WTC11 (cell line): ENCODE results near the gene MSANTD1. TPM values are rescaled to one million over a fixed set of nuclear protein-coding genes. Genes with fewer than 3 reads are reported as not detected.

ENCODE experiments used
- ATAC-seq: fragments of 200-7000 bp; cut with Tn5 transposase; 2 replicates; pipeline ENCODE4 v1.10.0; 2021; ENCODE audit warnings: mild to moderate bottlenecking, moderate library complexity
- CTCF ChIA-PET: fragments of 300-600 bp; sonication (Branson Sonifier 250); formaldehyde crosslinking; loops from one replicate; lab custom pipeline; 2021; ENCODE audit warnings: antibody characterized with exemption; lab: Charles Lee
- POLR2A ChIA-PET: fragments of 350-600 bp; sonication (Branson Sonifier 250); formaldehyde crosslinking; loops from one replicate; lab custom pipeline; 2021; ENCODE audit warnings: antibody characterized with exemption; lab: Charles Lee
- DNase-seq: peaks from one replicate; pipeline ENCODE4 v3.0.0; 2021; ENCODE audit warnings: low spot score
- H3K27ac Mint-ChIP-seq: 2 replicates; pipeline ENCODE4 v1.8.0; 2021; ENCODE audit warnings: mixed read lengths
- H3K27me3 Mint-ChIP-seq: 2 replicates; pipeline ENCODE4 v1.8.0; 2021; ENCODE audit warnings: low read depth, mild to moderate bottlenecking, moderate library complexity, mixed read lengths
- H3K36me3 Mint-ChIP-seq: 2 replicates; pipeline ENCODE4 v1.8.0; 2021; ENCODE audit warnings: mixed read lengths
- H3K4me1 Mint-ChIP-seq: 2 replicates; pipeline ENCODE4 v1.8.0; 2022; ENCODE audit warnings: mixed read lengths
- H3K4me3 Mint-ChIP-seq: 2 replicates; pipeline ENCODE4 v1.8.0; 2021; ENCODE audit warnings: mild to moderate bottlenecking, moderate library complexity, mixed read lengths
- H3K9me3 Mint-ChIP-seq: 2 replicates; pipeline ENCODE4 v1.8.0; 2021; ENCODE audit warnings: mixed read lengths
- AFF4 ChIP-seq: sonication (generic); formaldehyde crosslinking; IDR thresholded peaks from 2 replicates; pipeline ENCODE4 v1.8.1; 2023; ENCODE audit warnings: mild to moderate bottlenecking, missing genetic modification reagents, borderline replicate concordance
- AR ChIP-seq: fragments of 250-450 bp; sonication (Bioruptor Pico); IDR thresholded peaks from 2 replicates; pipeline ENCODE4 v1.9.0; 2021; ENCODE audit warnings: mild to moderate bottlenecking
- CBFB ChIP-seq: sonication (generic); formaldehyde crosslinking; IDR thresholded peaks from 2 replicates; pipeline ENCODE4 v1.8.1; 2022; ENCODE audit warnings: mild to moderate bottlenecking, low read depth, missing genetic modification reagents
- CDX4 ChIP-seq: fragments of 250-450 bp; sonication (Bioruptor Pico); IDR thresholded peaks from 2 replicates; pipeline ENCODE4 v1.9.0; 2021; ENCODE audit warnings: moderate library complexity, mild to moderate bottlenecking, inconsistent platforms, borderline replicate concordance
- ETV6 ChIP-seq: sonication (generic); formaldehyde crosslinking; IDR thresholded peaks from 2 replicates; pipeline ENCODE4 v1.8.1; 2022; ENCODE audit warnings: mild to moderate bottlenecking, missing genetic modification reagents
- GABPB1 ChIP-seq: sonication (generic); formaldehyde crosslinking; IDR thresholded peaks from 2 replicates; pipeline ENCODE4 v1.8.1; 2023; ENCODE audit warnings: mild to moderate bottlenecking, missing genetic modification reagents
- HMGA2 ChIP-seq: fragments of 250-450 bp; sonication (Bioruptor Pico); IDR thresholded peaks from 2 replicates; pipeline ENCODE4 v1.4.0; 2021; ENCODE audit warnings: mild to moderate bottlenecking, moderate library complexity
- IRF2 ChIP-seq: sonication (generic); formaldehyde crosslinking; IDR thresholded peaks from 2 replicates; pipeline ENCODE4 v1.8.0; 2022; ENCODE audit warnings: low read depth, missing genetic modification reagents, borderline replicate concordance
- JAZF1 ChIP-seq: fragments of 250-450 bp; sonication (Bioruptor Pico); IDR thresholded peaks from 2 replicates; pipeline ENCODE4 v1.9.0; 2021; ENCODE audit warnings: moderate library complexity, mild to moderate bottlenecking, inconsistent platforms
- MLX ChIP-seq: sonication (generic); formaldehyde crosslinking; IDR thresholded peaks from 2 replicates; pipeline ENCODE4 v1.8.1; 2023; ENCODE audit warnings: mild to moderate bottlenecking, missing genetic modification reagents, moderate library complexity
- NFE2L1 ChIP-seq: sonication (generic); formaldehyde crosslinking; IDR thresholded peaks from 2 replicates; pipeline ENCODE4 v1.8.1; 2023; ENCODE audit warnings: missing genetic modification reagents
- NR1H2 ChIP-seq: sonication (generic); formaldehyde crosslinking; IDR thresholded peaks from 2 replicates; pipeline ENCODE4 v1.9.0; 2021; ENCODE audit warnings: mild to moderate bottlenecking, moderate library complexity, missing genetic modification reagents
- OVOL2 ChIP-seq: fragments of 250-450 bp; sonication (Bioruptor Pico); IDR thresholded peaks from 2 replicates; pipeline ENCODE4 v1.9.0; 2021; ENCODE audit warnings: mild to moderate bottlenecking, borderline replicate concordance
- SOX15 ChIP-seq: fragments of 250-450 bp; sonication (Bioruptor Pico); IDR thresholded peaks from 2 replicates; pipeline ENCODE4 v1.9.0; 2021; ENCODE audit warnings: mild to moderate bottlenecking
- TEAD1 ChIP-seq: sonication (generic); formaldehyde crosslinking; IDR thresholded peaks from 2 replicates; pipeline ENCODE4 v1.8.0; 2022; ENCODE audit warnings: mild to moderate bottlenecking, missing genetic modification reagents
- TEAD4 ChIP-seq: sonication (generic); formaldehyde crosslinking; IDR thresholded peaks from 2 replicates; pipeline ENCODE4 v1.8.0; 2022; ENCODE audit warnings: mild to moderate bottlenecking, missing genetic modification reagents
- TP53 ChIP-seq: sonication (generic); formaldehyde crosslinking; IDR thresholded peaks from 2 replicates; pipeline ENCODE4 v1.8.1; 2023; ENCODE audit warnings: mild to moderate bottlenecking, missing genetic modification reagents
- ZNF263 ChIP-seq: sonication (generic); formaldehyde crosslinking; IDR thresholded peaks from 2 replicates; pipeline ENCODE4 v1.8.1; 2022; ENCODE audit warnings: low read depth, mild to moderate bottlenecking, moderate library complexity, missing genetic modification reagents
- ZNF396 ChIP-seq: fragments of 250-450 bp; sonication (Bioruptor Pico); IDR thresholded peaks from 2 replicates; pipeline ENCODE4 v1.8.0; 2021; ENCODE audit warnings: mild to moderate bottlenecking, moderate library complexity, borderline replicate concordance
- ZNF425 ChIP-seq: fragments of 250-450 bp; sonication (Bioruptor Pico); conservative IDR thresholded peaks from 2 replicates; pipeline ENCODE4 v1.9.0; 2021; ENCODE audit warnings: mild to moderate bottlenecking
- ZNF512 ChIP-seq: sonication (generic); formaldehyde crosslinking; IDR thresholded peaks from 2 replicates; pipeline ENCODE4 v1.8.1; 2022; ENCODE audit warnings: missing genetic modification reagents, borderline replicate concordance
- ZNF671 ChIP-seq: fragments of 250-450 bp; sonication (Bioruptor Pico); IDR thresholded peaks from 2 replicates; pipeline ENCODE4 v1.8.0; 2021; ENCODE audit warnings: mild to moderate bottlenecking
- total RNA-seq: library from RNA; stranded (reverse); gene quantifications from 3 replicates; pipeline ENCODE4 v1.2.3, GENCODE V29; 2021

The MSANTD1 gene
- total RNA-seq, 1 experiment from 2014 or later = 0.98 TPM

DNA sequence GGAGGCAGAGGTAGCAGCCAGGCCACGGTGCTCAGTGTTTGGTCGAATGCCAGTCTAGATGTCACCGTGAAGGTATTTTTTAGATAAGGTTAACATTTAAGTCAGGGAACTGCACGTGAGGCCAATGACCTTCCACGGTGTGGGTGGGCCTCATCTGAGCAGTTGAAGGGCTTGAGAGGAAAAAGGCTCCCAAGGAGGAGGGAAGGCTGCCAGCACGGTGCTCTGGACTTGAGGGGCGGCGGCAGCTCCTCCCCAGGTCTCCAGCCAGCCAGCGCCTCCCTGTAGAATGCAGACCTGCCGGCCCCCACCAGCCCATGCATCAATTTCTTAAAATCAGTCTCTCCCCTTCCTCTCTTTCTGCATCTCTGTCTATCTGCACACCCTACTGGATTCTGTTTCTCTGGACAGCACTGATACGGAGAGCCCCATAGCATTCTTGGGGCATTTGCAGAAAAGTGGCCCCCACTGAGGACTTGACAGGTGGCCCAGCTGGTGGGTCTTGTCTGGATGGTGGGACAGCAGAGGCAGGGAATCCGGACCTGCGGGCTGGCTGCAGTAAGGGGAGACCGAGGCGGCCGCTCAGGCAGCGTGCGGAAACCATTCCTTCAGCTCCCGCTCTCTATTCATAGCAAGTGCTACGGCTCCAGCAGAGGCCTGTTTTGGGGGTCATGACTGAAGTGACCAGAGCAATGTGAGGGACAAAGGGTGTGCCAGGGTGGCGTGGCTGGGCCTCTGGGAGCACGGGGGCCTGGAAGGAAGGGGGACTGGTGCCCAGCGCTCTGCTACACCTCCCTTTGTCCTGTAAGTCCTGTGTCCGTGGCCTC lies 36.0 kb downstream of the MSANTD1 start:
- no peak for TF ChIP-seq MLX
- no peak for TF ChIP-seq TEAD4 (CRISPR knock-in tag)
- no peak for TF ChIP-seq TEAD1 (CRISPR knock-in tag)
- TF ChIP-seq JAZF1 (CRISPR knock-in tag) = no peak
- no peak for TF ChIP-seq CBFB (CRISPR knock-in tag)
- no peak for TF ChIP-seq OVOL2 (CRISPR knock-in tag)
- no peak for TF ChIP-seq IRF2 (CRISPR knock-in tag)
- TF ChIP-seq SOX15 (CRISPR knock-in tag) = no peak
- TF ChIP-seq GABPB1 (CRISPR knock-in tag) = no peak
- TF ChIP-seq ZNF425 = no peak
- TF ChIP-seq AR (CRISPR knock-in tag) = no peak
- no peak for TF ChIP-seq ZNF263 (CRISPR knock-in tag)
- TF ChIP-seq ZNF512 (CRISPR knock-in tag) = no peak
- TF ChIP-seq NFE2L1 (CRISPR knock-in tag) = no peak
- TF ChIP-seq HMGA2 (CRISPR knock-in tag) = no peak
- TF ChIP-seq, all 79 proteins: peak for 0
- H3K36me3 Mint-ChIP-seq = peaks cover 9% of the 10 kb centered on the region
- CTCF ChIA-PET = interaction anchor here (1.2 kb wide), 2 partner anchors 34 to 196 kb away, joined by 4 read pairs; no protein-coding TSS in a partner anchor
- POLR2A ChIA-PET = no interaction called here
- peaks cover 7% of the 10 kb centered on the region for H3K27me3 Mint-ChIP-seq
- no peak overlapping the region for H3K27ac Mint-ChIP-seq
- peaks cover 13% of the 10 kb centered on the region for H3K9me3 Mint-ChIP-seq
- no peaks in the 10 kb centered on the region for H3K4me1 Mint-ChIP-seq
- DNase-seq (peak; percentile 4), ATAC-seq (no peak)
- no peak overlapping the region for H3K4me3 Mint-ChIP-seq

DNA sequence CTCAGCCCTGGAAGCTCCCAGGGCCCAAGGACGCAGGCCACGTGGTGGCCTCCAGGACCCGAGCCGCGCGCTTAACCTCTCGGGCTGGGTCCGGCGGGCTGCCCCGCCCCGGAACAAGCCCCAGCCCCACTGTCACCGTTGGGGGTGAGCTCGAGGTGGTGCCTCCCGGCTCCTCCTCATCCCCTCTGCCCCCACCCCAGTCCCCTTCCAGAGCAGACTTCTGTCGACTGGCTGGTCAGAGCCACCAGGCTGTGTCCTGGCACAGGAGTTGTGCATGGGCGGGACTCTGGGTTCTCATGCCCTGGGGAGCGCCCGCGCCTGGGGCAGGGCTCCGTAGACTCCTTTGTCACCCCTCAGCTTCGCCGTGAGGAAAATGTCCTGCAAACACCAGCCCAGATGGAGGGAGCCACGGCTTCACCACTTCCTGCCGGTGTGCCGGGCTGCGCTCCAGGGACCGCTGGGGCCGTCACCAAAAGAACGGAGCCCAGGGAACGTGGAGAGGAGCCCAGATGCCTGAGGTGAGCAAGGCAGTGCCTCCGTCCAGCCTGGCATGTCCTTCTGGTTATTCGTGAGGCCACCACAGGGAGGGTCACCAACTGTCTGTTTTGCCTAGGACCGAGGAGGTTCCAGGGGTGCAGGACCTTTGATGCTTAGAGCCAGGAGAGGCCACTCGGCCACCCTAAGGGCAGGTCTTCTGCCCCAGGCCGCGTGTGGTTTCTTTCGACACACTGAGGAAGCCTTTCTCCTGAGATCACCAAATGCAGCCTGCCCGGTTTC lies 36.8 kb downstream of the MSANTD1 start:
- ATAC-seq = no peak
- no peak overlapping the region for H3K4me3 Mint-ChIP-seq
- CTCF ChIA-PET = interaction anchor here (1.2 kb wide), 2 partner anchors 33 to 195 kb away, joined by 4 read pairs; no protein-coding TSS in a partner anchor
- H3K27me3 Mint-ChIP-seq = peaks cover 14% of the 10 kb centered on the region
- H3K9me3 Mint-ChIP-seq = peaks cover 13% of the 10 kb centered on the region
- H3K36me3 Mint-ChIP-seq = peaks cover 9% of the 10 kb centered on the region
- DNase-seq = peak; percentile 10
- POLR2A ChIA-PET = no interaction called here
- no peak overlapping the region for H3K27ac Mint-ChIP-seq
- no peaks in the 10 kb centered on the region for H3K4me1 Mint-ChIP-seq
- TF ChIP-seq ETV6 = no peak
- no peak for TF ChIP-seq CDX4 (CRISPR knock-in tag)
- no peak for TF ChIP-seq HMGA2 (CRISPR knock-in tag)
- no peak for TF ChIP-seq GABPB1 (CRISPR knock-in tag)
- no peak for TF ChIP-seq NR1H2 (CRISPR knock-in tag)
- no peak for TF ChIP-seq ZNF671
- no peak for TF ChIP-seq AFF4
- no peak for TF ChIP-seq ZNF396 (CRISPR knock-in tag)
- TF ChIP-seq TP53 (CRISPR knock-in tag) = no peak
